Measurements from ENCODE around the gene HACD2.

- no peak for TF ChIP-seq CTCF (IDR thresholded peaks at IDR 0.05)
- TF ChIP-seq POLR2AphosphoS5 (IDR thresholded peaks at IDR 0.05): no peak
Measured at GRCh38 chr3:123583561-123583960, 1.3 kb downstream of the HACD2 start.
